ENCODE data around the gene ST3GAL5. TPM values are rescaled to one million over a fixed set of nuclear protein-coding genes. Genes with fewer than 3 reads are reported as not detected.

Gene ST3GAL5
- total and polyA plus RNA-seq, 12 donors: 25.6 to 172 (median 85.6) TPM

GRCh38 chr2:85871494-85872164, 17.2 kb downstream of the ST3GAL5 start:
- WGBS, 4 donors: 77 to 83% (median 80%) methylated on average over 6 of the region's 6 CpGs
- no peaks in the 10 kb centered on the region for H3K27me3 ChIP-seq
- peak overlapping the region in 3 of 5 donors; percentile 14 to 39 (median 25) for H3K27ac ChIP-seq
- peaks cover 41 to 62% of the 10 kb centered on the region in 2 donors for H3K4me1 ChIP-seq (replicated peaks in 1 of 2)
- TF ChIP-seq CTCF (IDR thresholded peaks at IDR 0.05): no peak
- no peak for TF ChIP-seq POLR2A (IDR thresholded peaks at IDR 0.05)
- no peaks in the 10 kb centered on the region for H3K36me3 ChIP-seq (replicated peaks in 1 of 2)
- no peak overlapping the region for H3K4me3 ChIP-seq
- intact Hi-C loops (cut with DNase I): no loop called here
- DNase-seq: peak in 1 of 7 donors; percentile 46
- no peaks in the 10 kb centered on the region for H3K9me3 ChIP-seq (replicated peaks in 1 of 3)

- intact Hi-C loops (cut with DNase I): no loop called here
- DNase-seq: peak in 1 of 7 donors; percentile 6
- no peak overlapping the region for H3K4me3 ChIP-seq
- no peak for TF ChIP-seq POLR2A (IDR thresholded peaks at IDR 0.05)
- no peak for TF ChIP-seq CTCF (IDR thresholded peaks at IDR 0.05)
- peaks cover 23 to 49% of the 10 kb centered on the region in 2 donors for H3K4me1 ChIP-seq (replicated peaks in 1 of 2)
- WGBS, 4 donors: 87 to 98% (median 97%) methylated on average over 9 of the region's 9 CpGs
- H3K27me3 ChIP-seq: no peaks in the 10 kb centered on the region
- no peaks in the 10 kb centered on the region for H3K36me3 ChIP-seq (replicated peaks in 1 of 2)
- no peaks in the 10 kb centered on the region for H3K9me3 ChIP-seq (replicated peaks in 1 of 3)
- no peak overlapping the region for H3K27ac ChIP-seq
Observed at GRCh38 chr2:85868822-85869221, 20.0 kb downstream of the ST3GAL5 start.

- intact Hi-C loops (cut with DNase I): no loop called here
- Histone ChIP-seq H3K4me1 (replicated peaks in 1 of 2) (peaks cover 12 to 45% of the 10 kb centered on the region in 2 donors), H3K4me3 (no peak overlapping the region), H3K27me3 (no peaks in the 10 kb centered on the region), H3K36me3 (replicated peaks in 1 of 2) (peaks cover 0 to 8% of the 10 kb centered on the region in 2 donors), H3K9me3 (replicated peaks in 1 of 3) (no peaks in the 10 kb centered on the region), H3K27ac (no peak overlapping the region)
- TF ChIP-seq CTCF (IDR thresholded peaks at IDR 0.05) (no peak), POLR2A (IDR thresholded peaks at IDR 0.05) (no peak)
- WGBS, 4 donors: 72 to 84% (median 79%) methylated on average over 11 of the region's 11 CpGs
- peak in 1 of 7 donors; percentile 44 for DNase-seq
Observed at GRCh38 chr2:85867556-85868292, 21.1 kb downstream of the ST3GAL5 start.

DNA sequence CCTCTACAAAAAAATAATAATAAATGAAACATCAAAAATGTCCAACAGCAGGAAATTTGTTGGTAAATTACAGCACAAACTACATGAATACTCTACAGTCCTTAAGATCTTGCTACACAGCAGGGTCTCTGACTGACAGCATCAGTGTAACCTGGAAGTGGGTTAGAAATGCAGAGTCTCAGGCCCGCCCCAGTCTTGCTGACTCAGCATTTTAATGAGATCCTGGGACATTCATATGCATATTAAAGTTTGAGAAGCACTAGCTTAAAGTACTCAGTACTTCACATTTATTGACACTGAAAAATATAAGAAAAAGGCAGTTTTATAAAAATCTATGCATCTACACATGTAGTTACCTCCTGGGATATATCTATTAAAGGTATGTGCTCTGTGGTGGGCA, 21.7 kb downstream of the ST3GAL5 start:
- Histone ChIP-seq H3K27ac (no peak overlapping the region), H3K4me3 (no peak overlapping the region)
- WGBS, 4 donors: 89 to 95% (median 92%) methylated on average over 1 of the region's 1 CpG

More for the DNA sequence above, 21.7 kb downstream of the ST3GAL5 start:
- intact Hi-C loops (cut with DNase I): no loop called here
- no peaks in the 10 kb centered on the region for H3K27me3 ChIP-seq
- no peak for DNase-seq
- peaks cover 12 to 48% of the 10 kb centered on the region in 2 donors for H3K4me1 ChIP-seq (replicated peaks in 1 of 2)
- H3K36me3 ChIP-seq (replicated peaks in 1 of 2): peaks cover 0 to 12% of the 10 kb centered on the region in 2 donors
- H3K9me3 ChIP-seq (replicated peaks in 1 of 3): no peaks in the 10 kb centered on the region
- TF ChIP-seq POLR2A (IDR thresholded peaks at IDR 0.05): no peak

Measured in adrenal gland (tissue), 12 donors.